ENCODE results near the gene MRPL23.

MRPL23 gene

GRCh38 chr11:1913271-1914060 is 33.7 kb upstream of the MRPL23 start:
- TF ChIP-seq TEAD4 (IDR thresholded peaks at IDR 0.05) (no peak), USF1 (IDR thresholded peaks at IDR 0.05) (no peak), NFIC (IDR thresholded peaks at IDR 0.05) (no peak), EP300 (IDR thresholded peaks at IDR 0.05; ENCODE audit: borderline replicate concordance) (no peak)

- TF ChIP-seq TCF12 (IDR thresholded peaks at IDR 0.05; ENCODE audit: low read depth) (no peak), USF1 (IDR thresholded peaks at IDR 0.05) (no peak), REST (IDR thresholded peaks at IDR 0.05; ENCODE audit: low read depth) (no peak), TAF1 (IDR thresholded peaks at IDR 0.05; ENCODE audit: low read depth) (no peak), CREB1 (IDR thresholded peaks at IDR 0.05; ENCODE audit: low read depth) (no peak), EGR1 (IDR thresholded peaks at IDR 0.05) (no peak), TEAD4 (IDR thresholded peaks at IDR 0.05) (no peak), FOXM1 (IDR thresholded peaks at IDR 0.05; ENCODE audit: borderline replicate concordance, low read depth) (no peak), YY1 (IDR thresholded peaks at IDR 0.05; ENCODE audit: low read depth) (no peak), CEBPB (IDR thresholded peaks at IDR 0.05) (no peak), MAX (IDR thresholded peaks at IDR 0.05) (no peak), RAD21 (IDR thresholded peaks at IDR 0.05; ENCODE audit: low read depth) (no peak), ZBTB7A (IDR thresholded peaks at IDR 0.05; ENCODE audit: low read depth) (no peak), EP300 (IDR thresholded peaks at IDR 0.05; ENCODE audit: borderline replicate concordance) (no peak), NFIC (IDR thresholded peaks at IDR 0.05) (no peak)
Observed at GRCh38 chr11:1915795-1916131, 31.4 kb upstream of the MRPL23 start.

GRCh38 chr11:1916132-1916985 is 30.8 kb upstream of the MRPL23 start:
- TF ChIP-seq RAD21 (IDR thresholded peaks at IDR 0.05; ENCODE audit: low read depth) (no peak), NFIC (IDR thresholded peaks at IDR 0.05) (no peak), ZBTB7A (IDR thresholded peaks at IDR 0.05; ENCODE audit: low read depth) (no peak), CEBPB (IDR thresholded peaks at IDR 0.05) (no peak), USF1 (IDR thresholded peaks at IDR 0.05) (no peak), EGR1 (IDR thresholded peaks at IDR 0.05) (no peak), EP300 (IDR thresholded peaks at IDR 0.05; ENCODE audit: borderline replicate concordance) (no peak), TCF12 (IDR thresholded peaks at IDR 0.05; ENCODE audit: low read depth) (no peak), YY1 (IDR thresholded peaks at IDR 0.05; ENCODE audit: low read depth) (no peak), FOXM1 (IDR thresholded peaks at IDR 0.05; ENCODE audit: borderline replicate concordance, low read depth) (no peak), TEAD4 (IDR thresholded peaks at IDR 0.05) (no peak), REST (IDR thresholded peaks at IDR 0.05; ENCODE audit: low read depth) (no peak), MAX (IDR thresholded peaks at IDR 0.05) (no peak)

GRCh38 chr11:1916986-1917522 is 30.1 kb upstream of the MRPL23 start:
- TF ChIP-seq TCF12 (IDR thresholded peaks at IDR 0.05; ENCODE audit: low read depth) (no peak), RAD21 (IDR thresholded peaks at IDR 0.05; ENCODE audit: low read depth) (no peak), CREB1 (IDR thresholded peaks at IDR 0.05; ENCODE audit: low read depth) (no peak), MAX (IDR thresholded peaks at IDR 0.05) (no peak), TEAD4 (IDR thresholded peaks at IDR 0.05) (no peak), REST (IDR thresholded peaks at IDR 0.05; ENCODE audit: low read depth) (no peak), NFIC (IDR thresholded peaks at IDR 0.05) (no peak), YY1 (IDR thresholded peaks at IDR 0.05; ENCODE audit: low read depth) (no peak), TAF1 (IDR thresholded peaks at IDR 0.05; ENCODE audit: low read depth) (no peak), ZBTB7A (IDR thresholded peaks at IDR 0.05; ENCODE audit: low read depth) (no peak), USF1 (IDR thresholded peaks at IDR 0.05) (no peak), FOXM1 (IDR thresholded peaks at IDR 0.05; ENCODE audit: borderline replicate concordance, low read depth) (no peak), EP300 (IDR thresholded peaks at IDR 0.05; ENCODE audit: borderline replicate concordance) (no peak), EGR1 (IDR thresholded peaks at IDR 0.05) (no peak), CEBPB (IDR thresholded peaks at IDR 0.05) (no peak)

Data from Ishikawa (cell line).